HG02970 (cell line): ENCODE results near the gene TRPC4AP.

ENCODE experiments used
- ATAC-seq: cut with Tn5 transposase; IDR thresholded peaks from one replicate; pipeline ENCODE4 v1.9.1; 2021; ENCODE audit warnings: mild to moderate bottlenecking, moderate library complexity, moderate number of reproducible peaks; ENCODE audit not compliant: unreplicated experiment, low FRiP score

Gene TRPC4AP

DNA sequence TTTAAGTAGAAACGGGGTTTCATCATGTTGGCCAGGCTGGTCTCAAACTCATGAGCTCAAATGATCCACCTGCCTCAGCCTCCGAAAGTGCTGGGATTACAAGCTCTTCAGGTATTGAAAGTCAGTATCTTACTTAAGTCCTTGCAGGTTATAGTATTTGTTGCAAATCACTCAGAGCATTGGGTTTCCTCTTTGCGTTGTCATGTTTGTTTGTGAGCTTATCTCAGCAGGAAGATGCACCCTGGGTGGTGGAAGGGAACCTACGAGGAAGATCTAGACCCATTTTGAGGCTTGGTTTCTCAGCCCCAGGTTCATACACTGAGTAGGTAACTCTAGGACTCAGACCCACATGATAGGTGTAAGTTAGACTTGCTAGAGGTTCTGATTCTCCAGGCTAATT is 118.4 kb downstream of the TRPC4AP start:
- no peak for ATAC-seq

DNA sequence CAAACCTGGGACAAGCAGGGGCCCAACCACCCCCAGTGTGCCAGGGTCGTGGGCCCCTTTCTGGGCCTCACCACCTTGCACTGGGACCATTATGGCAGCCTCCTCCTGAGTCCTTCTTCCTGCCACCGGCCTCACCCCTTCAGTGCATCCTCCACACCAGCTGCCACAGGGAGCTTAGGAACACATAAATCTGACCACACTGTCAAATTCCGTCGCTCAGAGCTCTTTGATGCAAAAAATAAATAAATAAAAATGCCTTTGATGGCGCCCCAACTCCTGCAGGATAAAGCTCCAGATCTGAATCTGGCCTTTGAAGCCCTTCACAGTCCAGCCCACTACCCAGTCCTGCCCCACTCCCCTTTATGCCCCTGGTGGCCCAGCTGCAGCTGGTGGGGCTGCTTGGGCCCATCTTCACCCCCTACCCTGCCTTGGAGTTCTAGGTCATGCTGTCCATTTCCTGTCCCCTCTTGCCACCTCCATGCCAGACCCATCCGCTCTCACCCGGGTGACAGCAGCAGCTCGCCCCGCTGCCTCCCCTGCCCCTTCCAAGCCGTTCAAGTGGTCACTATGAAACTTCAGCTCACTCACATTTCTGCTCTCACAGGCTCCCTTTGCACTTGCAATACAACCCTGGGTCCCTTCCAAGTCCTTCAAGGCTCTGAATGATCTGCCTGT is 120.9 kb downstream of the TRPC4AP start:
- no peak for ATAC-seq

DNA sequence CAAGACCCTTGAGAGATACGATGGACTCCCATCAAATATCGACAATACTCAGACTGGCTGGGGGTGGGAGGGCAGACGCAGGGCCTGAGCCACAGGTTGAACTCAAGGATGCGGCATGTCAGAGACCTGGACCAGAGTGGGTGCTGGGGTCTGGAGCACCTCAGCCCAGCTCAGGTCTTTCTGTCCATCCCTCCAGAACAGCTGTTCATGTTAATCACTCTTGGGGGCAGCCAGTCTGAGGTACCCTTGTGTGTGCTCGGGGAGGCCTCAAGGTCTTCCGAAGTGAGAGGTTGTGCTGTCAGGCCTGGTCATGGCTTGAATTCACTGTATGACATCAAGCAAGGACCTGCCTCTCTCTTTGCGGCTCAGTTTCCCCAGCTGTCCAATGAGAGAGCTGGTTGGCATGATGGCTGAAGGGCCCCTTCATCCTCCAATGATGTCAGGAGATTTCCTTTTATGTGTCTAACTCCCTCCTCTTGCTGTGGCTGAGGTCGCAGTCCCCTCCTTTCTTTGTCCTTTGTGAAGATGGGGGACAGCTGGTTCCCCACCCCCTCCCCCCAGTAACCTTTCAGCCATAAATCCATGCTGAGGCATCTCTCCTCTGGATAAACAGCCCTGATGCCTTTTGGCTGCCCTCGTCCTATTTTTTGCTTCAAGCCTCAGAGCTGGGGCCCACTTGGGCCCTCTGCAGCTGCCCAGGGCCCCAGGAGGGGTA is 121.6 kb downstream of the TRPC4AP start:
- no peak for ATAC-seq

DNA sequence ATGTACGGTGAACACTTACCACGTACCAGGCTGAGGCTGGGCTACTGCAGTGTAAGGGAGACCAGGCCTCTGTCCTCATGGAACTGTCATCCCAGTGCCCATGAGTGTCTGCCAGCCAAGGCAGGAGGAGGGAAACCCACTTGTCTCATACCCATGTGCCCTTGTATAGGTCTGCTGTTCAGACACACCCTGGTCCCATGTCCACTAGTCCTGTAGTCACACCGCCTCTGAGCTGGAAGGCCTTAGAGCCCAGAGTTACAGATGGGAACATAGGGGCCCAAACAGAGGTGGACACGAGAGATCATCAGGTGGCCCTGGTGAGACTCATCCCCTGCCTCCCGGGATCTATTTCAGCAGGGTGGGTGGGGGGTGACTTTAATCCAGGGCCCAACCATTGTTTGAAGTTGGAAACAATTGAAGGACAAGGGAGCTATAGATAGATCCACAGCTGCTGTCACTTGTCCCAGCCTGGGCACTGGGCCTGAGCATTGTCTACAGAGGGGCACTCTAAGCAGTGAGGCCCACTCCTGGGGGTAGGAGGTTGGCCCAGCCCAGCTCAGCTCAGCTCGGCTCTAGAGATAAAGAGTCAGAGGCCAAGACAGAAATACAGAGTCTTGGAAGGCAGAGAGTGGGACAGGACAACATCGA is 122.3 kb downstream of the TRPC4AP start:
- no peak for ATAC-seq

DNA sequence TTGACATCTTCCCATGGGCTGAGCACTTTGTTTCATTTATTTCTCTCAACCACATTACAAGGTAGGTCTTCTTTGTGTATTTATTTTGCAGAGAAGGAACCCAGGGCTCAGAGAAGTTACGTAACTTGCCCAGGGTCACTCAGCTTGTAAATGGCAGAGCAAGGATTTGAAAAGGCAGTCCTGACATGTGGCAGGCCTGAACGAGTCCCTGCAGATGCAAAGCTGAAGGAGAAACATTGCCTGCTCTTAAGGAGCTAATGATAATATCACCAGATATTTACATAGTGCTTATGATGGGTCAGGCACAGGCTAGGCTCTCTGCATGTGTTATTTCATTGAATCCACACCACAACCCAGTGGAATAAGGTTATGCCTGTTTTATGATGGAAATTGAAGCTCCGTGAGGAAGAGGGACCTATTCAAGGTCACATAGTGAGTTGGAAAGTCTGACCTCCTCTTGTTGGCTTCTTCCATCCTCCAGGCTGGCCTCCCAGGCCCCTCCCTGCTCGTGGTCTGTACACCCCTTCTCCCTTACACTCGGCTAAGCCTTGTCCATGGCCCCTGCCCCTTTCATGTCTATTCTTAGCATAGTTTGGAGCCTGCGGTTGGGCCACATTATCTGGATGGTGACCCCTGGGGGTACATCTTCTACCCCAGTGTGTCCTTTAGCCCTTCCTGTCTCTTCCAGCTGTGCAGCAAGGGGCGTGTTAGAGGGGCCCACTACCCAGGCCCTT is 124.4 kb downstream of the TRPC4AP start:
- ATAC-seq = no peak

DNA sequence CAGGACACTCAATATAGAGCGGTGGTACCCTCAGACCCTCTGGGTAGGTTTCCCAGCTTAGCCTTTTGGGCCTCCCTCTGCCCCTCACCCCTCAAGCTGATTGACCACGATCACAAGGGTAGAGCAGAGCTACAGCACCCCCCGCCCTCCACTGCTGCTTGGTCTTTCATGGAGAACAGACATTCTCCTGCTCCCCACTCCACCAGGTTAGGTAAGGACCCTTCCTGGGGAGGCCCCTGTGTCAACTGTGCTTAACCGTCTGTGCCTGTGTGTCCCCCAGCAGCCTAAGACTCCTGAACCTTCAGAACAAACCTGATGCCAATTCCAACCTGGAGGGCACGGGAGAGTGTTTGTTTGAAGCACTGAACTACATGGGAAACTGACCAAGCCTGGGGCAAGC is 125.2 kb downstream of the TRPC4AP start:
- no peak for ATAC-seq

DNA sequence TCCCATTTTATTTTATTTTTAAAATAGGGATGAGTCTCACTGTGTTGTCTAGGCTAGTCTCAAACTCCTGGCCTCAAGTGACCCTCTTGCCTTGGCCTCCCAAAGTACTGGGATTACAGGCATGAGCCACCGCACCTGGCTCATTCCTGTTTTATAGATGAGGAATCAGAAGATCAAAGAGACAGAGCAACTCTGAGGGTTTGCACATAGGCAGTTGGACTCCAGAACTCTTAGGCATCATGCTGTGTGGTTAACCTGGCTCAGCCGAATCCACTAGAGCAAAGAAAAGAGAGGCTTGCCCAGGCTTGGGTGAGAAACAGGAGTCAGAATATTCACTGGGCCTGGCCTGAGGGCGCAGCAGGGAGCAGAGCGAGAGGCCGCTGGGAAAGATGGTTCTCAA is 127.6 kb downstream of the TRPC4AP start:
- no peak for ATAC-seq

DNA sequence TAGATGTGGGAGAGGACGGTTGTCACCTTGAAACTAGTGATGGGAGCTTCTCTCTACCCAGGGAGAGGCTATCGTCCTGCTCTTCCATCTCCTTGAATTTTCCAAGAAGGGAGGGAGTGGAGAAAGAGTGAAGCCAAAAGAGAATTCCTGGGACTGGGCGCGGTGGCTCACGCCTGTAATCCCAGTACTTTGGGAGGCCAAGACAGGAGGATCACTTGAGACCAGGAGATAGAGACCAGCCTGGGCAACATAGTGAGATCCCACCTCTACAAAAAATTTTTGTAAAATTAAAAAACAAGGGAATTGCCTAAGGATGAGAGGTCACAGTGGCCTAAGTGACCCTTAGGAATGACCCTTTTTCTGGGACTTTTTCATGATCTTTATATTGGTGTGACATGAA is 128.1 kb downstream of the TRPC4AP start:
- ATAC-seq = no peak

DNA sequence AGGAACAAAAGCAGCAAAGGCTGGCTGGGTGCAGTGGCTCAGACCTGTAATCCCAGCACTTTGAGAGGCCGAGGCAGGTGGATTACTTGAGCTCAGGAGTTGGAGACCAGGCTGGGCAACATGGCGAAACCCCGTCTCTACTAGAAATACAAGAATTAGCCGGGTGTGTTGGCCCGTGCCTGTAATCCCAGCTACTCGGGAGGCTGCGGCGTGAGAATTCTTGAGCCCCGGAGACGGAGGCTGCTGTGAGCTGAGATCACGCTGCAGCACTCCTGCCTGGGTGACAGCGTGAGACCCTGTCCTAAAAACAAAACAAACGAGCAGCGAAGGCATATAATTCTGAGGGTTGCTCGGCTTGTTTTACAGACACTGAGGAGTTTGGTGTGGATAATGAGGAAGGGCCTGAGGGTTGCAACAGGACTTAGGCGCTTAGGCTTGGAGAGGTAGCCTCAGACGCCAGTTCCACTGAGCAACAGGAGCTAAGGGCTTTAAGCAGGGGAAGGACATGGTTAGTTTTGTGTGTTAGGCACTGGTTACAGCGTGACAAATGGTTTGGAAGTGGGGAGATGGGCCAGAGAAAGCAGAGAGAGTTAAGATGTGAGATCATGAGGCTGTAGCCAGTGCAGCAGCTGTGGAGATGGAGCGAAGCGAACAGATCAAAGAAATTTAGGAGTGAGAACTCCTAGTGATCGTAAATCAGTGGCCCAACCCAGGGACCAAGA is 135.7 kb downstream of the TRPC4AP start:
- no peak for ATAC-seq

DNA sequence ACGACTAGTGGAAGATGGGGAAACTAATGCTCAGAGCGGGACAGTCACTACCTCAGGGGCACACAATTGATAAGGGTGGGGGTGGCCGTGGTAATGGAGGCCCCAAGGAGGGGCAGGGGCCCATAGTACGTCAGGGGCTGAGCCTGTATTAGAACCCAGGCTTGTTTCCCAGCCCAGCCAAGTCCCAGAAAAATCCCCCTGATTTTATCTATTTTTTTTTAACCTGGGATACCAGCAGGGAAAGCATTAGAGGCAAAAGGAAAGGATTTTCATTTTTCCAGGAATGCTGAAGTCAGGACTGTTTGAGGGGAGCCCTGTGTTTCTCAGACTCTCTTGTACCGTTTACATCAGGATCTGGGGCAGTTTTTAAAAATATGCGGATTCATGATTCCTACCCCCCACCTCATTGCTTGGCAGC is 136.6 kb downstream of the TRPC4AP start:
- no peak for ATAC-seq

DNA sequence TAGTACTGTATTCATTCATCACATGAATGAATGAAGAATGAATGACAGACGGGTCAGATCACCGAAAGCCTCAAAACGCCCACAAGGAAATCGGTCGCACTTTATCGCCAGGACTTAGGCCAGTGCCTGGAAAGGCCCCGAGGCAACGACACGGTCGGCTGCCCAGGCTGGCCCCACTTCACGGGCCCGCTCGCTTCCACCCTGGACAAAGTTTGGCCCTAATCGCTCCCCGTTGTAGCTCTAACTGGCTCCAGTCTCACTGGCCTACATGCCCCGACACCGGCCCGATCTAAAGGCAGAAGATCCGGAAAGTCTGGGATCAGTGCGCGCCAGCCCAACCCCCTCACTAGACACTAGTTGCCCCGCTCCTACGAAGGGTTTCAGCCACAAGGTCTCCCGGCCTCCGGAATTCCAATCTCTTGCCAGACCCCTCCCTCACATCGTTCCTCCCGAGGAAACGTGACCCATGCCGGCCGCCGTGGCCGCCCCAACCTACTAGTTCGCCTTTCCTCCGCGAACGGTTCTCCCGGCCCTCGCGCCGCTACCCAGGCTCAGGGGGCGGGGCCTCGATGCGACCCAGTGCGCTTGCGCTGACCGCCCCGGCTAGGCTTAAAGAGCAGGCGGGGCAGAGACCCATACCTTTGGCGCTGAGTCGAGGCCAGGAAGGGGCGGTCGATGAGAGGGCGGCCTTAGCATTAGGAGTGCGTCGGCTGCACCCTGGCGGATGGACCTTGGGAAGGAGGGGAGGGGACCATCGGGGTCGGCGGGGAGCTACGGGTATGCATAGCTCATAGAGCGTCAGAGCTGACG is 137.2 kb downstream of the TRPC4AP start, which contains the start of the genes GSS and MYH7B:
TSS of gene GSS (minus strand) at position 576 of the 810 bp plus-strand sequence. CDS start 3,954 bp downstream, outside the sequence.
TSS of gene MYH7B (plus strand) at position 638 of the 810 bp plus-strand sequence. CDS start 22,138 bp downstream, outside the sequence.
- peak; percentile 83 for ATAC-seq

DNA sequence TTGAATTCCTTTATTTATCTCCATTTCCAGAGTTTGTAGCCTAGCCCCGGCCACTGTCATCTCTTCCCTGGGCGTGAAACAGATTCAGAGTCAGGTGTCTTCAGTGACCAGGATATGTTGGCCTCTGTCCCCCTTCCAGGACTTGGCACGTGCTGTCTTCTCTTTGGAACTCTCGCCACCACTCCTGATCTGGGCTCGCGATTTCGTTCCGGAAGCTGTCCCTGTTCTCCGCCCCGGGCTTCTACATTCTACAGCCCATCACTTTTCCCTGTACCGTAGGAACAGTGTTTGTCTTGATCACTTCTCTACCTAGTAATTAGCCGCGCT is 137.7 kb downstream of the TRPC4AP start:
- no peak for ATAC-seq

DNA sequence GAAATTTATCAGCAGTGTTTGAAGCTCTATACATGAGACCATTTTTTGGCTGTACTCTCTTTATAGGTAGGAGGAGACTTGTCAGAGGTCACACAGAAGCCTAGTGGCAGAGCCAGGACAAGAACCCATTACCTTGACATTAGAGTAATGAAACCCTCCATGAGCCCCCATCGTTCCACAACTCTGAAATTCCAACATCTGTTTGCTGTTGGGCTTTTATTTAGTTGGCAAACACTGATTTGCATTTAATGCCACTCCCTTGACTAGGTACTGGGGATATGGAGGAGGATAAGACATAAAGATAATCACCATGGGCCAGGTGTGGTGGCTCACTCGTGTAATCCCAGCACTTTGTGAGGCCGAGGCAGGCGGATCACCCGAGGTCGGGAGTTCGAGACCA is 138.6 kb downstream of the TRPC4AP start:
- no peak for ATAC-seq

DNA sequence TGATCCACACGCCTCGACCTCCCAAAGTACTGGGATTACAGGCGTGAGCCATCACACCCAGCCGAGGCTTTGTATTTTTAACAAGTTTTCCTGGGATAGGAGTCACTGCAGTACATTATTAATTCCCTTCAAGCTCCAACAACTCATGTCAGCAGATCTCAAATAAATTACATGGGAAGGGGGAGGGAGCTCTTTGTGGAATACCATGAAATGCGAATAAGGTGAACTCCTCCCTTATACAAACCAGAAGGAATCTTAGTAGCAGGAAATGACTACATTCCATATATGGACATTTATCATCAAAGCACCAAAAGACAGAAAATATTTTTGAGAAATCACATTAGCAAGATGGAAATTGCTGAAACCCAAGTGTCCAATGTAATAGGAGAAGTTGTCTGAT is 139.9 kb downstream of the TRPC4AP start:
- no peak for ATAC-seq
